Right forelimb (tissue), 1 donor: ENCODE results near the gene ALAS1.

Source experiments
- DNase-seq: peaks from one replicate; pipeline ENCODE4 v3.0.0-alpha.2; 2018

ALAS1 gene

GRCh38 chr3:52200981-52201679, 3.2 kb downstream of the ALAS1 start:
- DNase-seq = no peak

GRCh38 chr3:52202384-52203077, 4.6 kb downstream of the ALAS1 start:
- no peak for DNase-seq

GRCh38 chr3:52203701-52204100, 5.7 kb downstream of the ALAS1 start:
- no peak for DNase-seq

GRCh38 chr3:52204337-52205073, 6.5 kb downstream of the ALAS1 start:
- no peak for DNase-seq

GRCh38 chr3:52205727-52206372, 7.9 kb downstream of the ALAS1 start:
- DNase-seq = no peak

GRCh38 chr3:52208556-52208955, 10.6 kb downstream of the ALAS1 start:
- DNase-seq = no peak

- no peak for DNase-seq
Observed at GRCh38 chr3:52210037-52210436, 12.1 kb downstream of the ALAS1 start.

GRCh38 chr3:52210550-52211046, 12.6 kb downstream of the ALAS1 start:
- DNase-seq = no peak

GRCh38 chr3:52211268-52211891, 13.4 kb downstream of the ALAS1 start:
- no peak for DNase-seq

- DNase-seq = peak; percentile 27
Observed at GRCh38 chr3:52213005-52213404, 15.0 kb downstream of the ALAS1 start.

GRCh38 chr3:52213901-52214300, 15.9 kb downstream of the ALAS1 start:
- DNase-seq = no peak

- DNase-seq = peak; percentile 49
Observed at GRCh38 chr3:52215351-52215750, 17.4 kb downstream of the ALAS1 start.

- peak; percentile 27 for DNase-seq
Observed at GRCh38 chr3:52216585-52217408, 18.8 kb downstream of the ALAS1 start.

GRCh38 chr3:52217409-52217805, 19.4 kb downstream of the ALAS1 start:
- no peak for DNase-seq

GRCh38 chr3:52218026-52218425, 20.1 kb downstream of the ALAS1 start:
- DNase-seq = no peak

GRCh38 chr3:52218454-52218853, 20.5 kb downstream of the ALAS1 start:
- DNase-seq = no peak

- no peak for DNase-seq
Observed at GRCh38 chr3:52218937-52219650, 21.1 kb downstream of the ALAS1 start.

GRCh38 chr3:52220380-52221026, 22.5 kb downstream of the ALAS1 start:
- DNase-seq = peak; percentile 92

GRCh38 chr3:52221141-52221562, 23.2 kb downstream of the ALAS1 start:
- DNase-seq = no peak

GRCh38 chr3:52221563-52222318, 23.8 kb downstream of the ALAS1 start:
- DNase-seq = no peak
